Ramos (cell line): Measurements from ENCODE around the gene MTSS2.
"Not testable (repeated sequence)": the region's sequence is repeated elsewhere in the genome, so short reads cannot be mapped to it uniquely, and the experiment has no call there.

Source experiments
- in situ Hi-C: fragments of 300-500 bp; cut with MboI; formaldehyde crosslinking; loops from one replicate; pipeline ENCODE4 v1.14.3; 2022; ENCODE audit warnings: low sequenced_read_pairs; ENCODE audit not compliant: unreplicated experiment

The MTSS2 gene

GRCh38 chr16:70677499-70678120 lies 8.2 kb downstream of the MTSS2 start:
- in situ Hi-C loops: no loop called here

GRCh38 chr16:70676675-70677498 lies 9.0 kb downstream of the MTSS2 start:
- in situ Hi-C loops: no loop called here

- in situ Hi-C loops: no loop called here
These were observed 9.9 kb downstream of the MTSS2 start for GRCh38 chr16:70675851-70676513.

DNA sequence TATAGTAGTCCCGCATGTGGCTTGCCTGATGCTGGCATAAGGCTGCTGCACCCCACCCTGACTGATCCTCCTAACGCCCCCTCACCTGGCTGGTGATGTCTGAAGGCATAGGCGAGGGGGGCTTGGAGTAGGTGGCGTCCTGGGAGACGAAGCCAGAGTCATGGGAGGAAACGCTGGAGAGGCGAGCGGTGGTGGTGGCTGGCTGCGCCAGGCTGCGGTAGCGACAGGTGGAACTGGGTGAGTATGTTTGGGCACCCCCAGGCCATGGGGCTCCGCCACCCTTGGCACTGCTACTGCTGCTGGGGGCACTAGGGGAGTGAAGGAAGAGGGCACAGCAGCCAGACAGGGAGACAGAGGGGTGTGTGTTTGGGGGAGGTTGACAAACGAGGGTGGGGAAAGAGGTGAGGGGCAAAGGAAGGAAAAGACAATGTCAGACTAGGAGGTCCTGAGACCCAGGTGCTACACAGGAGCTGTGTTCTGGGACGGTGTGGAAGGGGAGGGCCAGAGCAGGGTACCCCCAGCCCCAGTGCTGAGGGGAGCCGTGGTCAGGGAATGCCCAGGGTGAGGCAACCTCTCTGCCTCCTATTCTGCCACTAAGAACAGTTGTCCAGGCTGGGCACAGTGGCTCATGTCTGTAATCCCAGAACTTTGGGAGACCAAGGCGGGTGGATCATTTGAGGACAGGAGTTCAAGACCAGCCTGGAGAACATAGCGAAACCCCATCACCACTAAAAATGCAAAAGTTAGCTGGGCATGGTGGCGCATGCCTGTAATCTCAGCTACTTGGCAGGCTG lies 11.4 kb downstream of the MTSS2 start:
- in situ Hi-C loops: no loop called here

GRCh38 chr16:70670938-70671337 lies 14.9 kb downstream of the MTSS2 start:
- in situ Hi-C loops: not testable (repeated sequence)

DNA sequence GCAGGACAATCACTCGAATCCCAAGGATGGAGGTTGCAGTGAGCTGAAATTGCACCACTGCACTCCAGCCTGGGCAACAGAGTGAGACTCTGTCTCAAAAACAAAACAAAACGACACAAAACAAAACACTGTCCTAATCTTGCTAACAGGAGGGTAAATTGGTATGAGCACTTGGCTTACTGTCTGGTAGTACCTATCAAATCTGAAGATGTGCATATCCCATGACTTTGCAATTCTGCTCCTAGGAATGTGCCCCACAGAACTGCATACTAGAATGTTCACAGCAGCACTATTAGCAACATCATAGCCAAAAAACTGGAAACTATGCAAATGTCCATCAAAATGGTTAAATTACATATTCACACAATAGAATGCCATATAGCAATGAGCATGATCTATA lies 15.7 kb downstream of the MTSS2 start:
- in situ Hi-C loops: no loop called here

DNA sequence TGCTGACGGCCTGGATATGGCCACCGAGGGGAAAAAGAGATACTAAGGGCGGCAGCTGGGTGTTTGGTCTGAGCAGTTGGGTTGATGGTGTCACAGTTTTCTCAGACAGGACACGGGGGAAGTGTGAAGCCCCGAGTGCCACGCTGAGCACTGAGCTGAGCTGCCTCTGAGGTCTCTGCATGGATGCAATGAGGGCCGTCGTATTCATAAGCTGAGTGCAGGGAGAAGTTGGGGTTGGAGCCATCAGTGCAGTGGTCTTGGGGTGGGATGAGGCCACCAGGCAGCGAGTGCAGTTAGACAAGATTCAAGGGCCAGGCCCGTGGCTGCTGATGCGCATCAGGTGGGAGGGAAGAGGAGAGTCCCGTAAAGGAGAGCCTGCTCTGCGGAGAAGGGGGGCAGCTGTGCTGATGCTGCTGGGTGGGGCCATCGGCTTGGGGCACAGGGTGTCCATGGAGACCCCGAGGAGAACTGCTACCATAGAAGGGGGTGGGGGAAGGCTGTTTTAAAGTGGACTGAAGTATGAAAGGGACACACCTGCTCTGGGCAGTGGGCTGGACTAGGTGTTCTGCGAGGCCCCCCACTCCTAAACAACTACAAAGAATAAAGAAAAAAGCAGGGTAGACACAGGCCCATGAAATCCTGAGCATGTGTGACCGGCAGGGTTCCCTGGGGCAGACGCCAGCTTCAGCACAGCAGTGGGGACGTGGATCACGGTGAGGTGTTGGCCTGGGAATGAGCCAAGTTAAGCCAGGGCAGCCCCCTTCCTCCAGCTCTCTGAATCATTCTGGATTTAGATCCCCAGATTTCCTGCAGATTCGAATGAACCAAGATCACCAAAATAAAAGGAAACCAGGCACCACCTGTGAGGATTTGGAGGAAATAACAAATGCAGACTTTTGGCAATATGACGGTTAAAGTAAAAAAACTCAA lies 19.8 kb downstream of the MTSS2 start:
- in situ Hi-C loops: no loop called here

GRCh38 chr16:70665113-70665694 lies 20.6 kb downstream of the MTSS2 start:
- in situ Hi-C loops: no loop called here

DNA sequence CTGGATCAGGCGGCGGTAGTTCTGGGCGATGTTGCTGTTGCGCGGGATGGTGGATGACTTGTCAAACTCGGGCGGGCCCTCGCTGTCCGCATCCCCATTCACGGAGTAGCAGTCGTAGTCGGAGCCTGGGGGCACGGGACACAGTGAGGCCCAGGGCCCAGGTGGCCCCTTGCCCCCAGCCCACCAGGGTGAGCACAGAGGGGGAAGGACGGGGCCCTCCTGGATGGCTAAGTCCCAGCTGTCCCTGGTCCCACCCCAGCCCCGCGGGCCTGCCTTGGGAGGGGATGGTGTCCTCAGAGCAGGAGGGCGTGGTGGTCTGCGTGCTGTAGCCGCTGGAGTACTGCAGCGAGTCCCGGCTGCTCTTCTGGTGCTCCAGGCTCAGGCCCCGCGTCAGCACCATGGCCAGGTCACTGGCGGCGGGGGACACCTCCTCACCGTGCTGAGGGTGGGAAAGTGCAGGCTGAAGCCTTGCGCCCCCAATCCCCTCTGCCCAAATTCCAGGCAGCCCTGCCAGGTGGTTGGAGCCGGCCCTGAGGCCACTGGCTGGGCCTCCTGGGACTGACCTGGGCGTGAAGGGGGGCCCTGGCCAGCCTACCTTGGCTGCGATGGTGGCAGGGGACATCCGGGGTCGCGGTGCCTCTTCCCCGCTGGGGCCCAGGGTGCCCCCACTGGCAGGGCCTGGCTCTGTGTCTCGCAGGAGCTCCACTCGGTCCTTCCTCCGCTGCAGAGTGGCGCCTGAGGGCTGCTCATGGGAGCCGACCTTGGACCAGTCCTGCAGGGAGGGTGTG lies 21.3 kb downstream of the MTSS2 start:
- in situ Hi-C loops: no loop called here

DNA sequence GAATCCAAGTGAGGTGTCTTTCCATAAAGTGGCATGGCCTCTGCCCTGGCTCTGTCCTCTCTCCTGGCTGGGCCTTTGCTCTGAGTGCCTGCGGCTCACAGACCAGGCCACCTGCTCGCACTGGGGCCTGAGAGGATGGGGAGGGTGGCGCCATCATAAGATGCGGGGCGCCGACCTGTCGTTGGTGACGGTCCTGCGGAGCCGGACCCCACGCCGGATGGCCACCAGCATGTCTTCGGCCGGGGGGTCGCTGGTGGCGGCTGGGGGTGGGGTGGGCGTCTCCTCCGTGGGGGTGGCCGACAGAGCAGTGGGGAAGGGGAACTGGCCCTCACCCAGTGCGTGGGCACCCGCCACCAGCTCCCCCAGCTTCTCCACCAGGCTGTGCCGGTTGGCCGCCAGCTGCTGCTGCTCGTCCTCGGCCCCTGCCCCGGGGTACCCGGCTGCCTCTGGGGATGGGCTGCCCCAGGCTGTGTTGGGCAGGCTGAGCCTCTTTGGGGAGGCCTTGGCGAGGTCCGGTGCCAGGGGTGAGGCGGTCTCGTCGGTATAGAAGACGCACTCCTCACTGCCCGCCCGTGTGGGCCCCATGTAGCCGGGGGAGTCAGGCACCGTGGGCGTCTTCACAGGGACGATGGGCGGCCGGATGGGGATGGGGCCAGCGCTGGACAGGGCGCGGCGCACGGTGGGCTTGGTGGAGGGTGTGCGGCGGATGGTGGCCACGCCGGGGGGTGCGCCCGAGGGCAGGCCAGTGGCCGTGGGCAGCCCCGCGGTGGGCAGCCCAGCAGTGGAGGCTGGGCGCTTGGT lies 22.1 kb downstream of the MTSS2 start:
- in situ Hi-C loops: no loop called here

DNA sequence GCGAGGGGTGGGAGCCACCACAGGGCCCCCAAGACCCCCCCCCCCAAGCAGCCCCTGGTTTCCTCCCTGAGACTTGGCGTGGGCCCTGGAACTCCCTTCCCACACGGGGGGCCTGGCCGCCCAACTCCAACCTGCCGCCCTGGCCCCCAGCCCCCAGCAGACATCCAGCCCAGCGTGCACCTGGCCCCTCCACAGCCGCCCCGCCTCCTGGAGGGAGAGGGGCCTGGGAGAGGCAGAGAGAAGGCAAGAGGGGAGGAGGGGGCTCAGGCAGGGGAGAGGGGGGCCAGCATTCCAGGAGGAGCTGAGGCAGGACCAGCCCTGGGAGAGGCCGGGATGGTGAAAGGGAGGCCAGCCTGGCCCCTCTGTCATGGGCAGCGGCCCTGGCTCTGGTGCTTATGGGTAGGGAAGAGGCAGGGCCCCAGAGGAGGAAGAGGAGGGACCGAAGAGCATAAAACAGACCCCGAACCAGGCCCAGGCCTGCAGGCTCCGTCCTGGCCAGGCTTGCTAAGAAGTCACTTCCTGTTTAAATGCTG lies 22.8 kb downstream of the MTSS2 start:
- in situ Hi-C loops: no loop called here

- in situ Hi-C loops: no loop called here
These were observed 23.8 kb downstream of the MTSS2 start for GRCh38 chr16:70661918-70662641.

DNA sequence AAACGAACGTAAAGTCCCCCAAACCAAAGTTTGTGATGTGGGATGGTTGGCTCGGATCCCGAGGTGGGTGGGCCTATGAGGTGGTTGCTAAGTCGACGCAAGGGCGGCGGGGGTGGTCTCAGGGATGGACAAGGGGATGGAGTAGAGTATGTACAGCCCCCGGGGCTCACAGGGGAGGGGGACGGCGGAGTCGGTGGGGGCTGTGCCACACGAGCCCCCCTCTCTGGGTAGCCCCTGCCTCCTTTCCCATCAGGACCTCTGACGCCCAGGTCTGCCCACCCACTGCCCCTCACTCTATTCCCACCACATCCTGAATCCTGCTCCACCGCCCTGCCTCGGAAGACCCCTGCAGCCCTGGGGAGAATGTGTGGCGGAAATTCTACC lies 24.3 kb downstream of the MTSS2 start:
- in situ Hi-C loops: no loop called here

GRCh38 chr16:70660672-70661350 lies 25.0 kb downstream of the MTSS2 start:
- in situ Hi-C loops: no loop called here

DNA sequence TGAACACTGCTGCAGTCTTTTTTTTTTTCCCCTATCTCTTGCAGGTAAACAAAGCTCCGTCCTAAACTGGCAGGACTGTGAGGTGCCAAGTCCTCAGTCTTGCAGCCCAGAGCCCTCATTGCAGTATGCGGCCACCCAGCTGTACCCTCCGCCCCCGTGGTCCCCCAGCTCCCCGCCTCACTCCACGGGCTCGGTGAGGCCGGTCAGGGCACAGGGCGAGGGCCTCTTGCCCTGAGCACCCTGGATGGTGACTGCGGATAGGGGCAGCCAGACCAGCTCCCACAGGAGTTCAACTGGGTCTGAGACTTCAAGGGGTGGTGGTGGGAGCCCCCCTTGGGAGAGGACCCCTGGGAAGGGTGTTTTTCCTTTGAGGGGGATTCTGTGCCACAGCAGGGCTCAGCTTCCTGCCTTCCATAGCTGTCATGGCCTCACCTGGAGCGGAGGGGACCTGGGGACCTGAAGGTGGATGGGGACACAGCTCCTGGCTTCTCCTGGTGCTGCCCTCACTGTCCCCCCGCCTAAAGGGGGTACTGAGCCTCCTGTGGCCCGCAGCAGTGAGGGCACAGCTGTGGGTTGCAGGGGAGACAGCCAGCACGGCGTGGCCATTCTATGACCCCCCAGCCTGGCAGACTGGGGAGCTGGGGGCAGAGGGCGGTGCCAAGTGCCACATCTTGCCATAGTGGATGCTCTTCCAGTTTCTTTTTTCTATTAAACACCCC lies 25.7 kb downstream of the MTSS2 start:
- in situ Hi-C loops: loop anchor here (10.0 kb wide), 1 partner anchor 285 kb away; no protein-coding TSS in a partner anchor
